Measurements from ENCODE around the gene RAB4A. TPM values are rescaled to one million over a fixed set of nuclear protein-coding genes. Genes with fewer than 3 reads are reported as not detected.

RAB4A gene
- total RNA-seq, 4 donors from 2014 or later = 31.5 to 49.2 (median 39.9) TPM

DNA sequence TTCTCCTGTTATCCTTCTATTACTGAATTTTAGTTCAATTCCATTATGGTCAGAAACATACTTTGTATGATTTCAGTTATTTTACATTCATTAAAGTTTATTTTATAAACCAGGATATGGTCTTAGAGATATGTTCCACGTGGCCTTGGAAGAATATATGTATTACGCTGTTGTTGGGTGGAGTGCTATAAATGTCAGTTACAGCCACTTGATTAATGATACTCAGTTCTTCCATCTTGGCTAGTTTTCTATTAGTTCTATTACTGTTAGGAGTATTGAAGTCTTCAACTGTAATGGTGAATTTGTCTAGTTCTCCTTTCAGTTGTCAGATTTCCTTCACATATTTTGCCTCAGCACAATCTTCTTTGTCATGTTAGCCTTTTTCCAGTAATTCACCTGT is 45.3 kb downstream of the RAB4A start:
- H3K36me3 ChIP-seq = no peaks in the 10 kb centered on the region
- TF ChIP-seq, protein P1, sequence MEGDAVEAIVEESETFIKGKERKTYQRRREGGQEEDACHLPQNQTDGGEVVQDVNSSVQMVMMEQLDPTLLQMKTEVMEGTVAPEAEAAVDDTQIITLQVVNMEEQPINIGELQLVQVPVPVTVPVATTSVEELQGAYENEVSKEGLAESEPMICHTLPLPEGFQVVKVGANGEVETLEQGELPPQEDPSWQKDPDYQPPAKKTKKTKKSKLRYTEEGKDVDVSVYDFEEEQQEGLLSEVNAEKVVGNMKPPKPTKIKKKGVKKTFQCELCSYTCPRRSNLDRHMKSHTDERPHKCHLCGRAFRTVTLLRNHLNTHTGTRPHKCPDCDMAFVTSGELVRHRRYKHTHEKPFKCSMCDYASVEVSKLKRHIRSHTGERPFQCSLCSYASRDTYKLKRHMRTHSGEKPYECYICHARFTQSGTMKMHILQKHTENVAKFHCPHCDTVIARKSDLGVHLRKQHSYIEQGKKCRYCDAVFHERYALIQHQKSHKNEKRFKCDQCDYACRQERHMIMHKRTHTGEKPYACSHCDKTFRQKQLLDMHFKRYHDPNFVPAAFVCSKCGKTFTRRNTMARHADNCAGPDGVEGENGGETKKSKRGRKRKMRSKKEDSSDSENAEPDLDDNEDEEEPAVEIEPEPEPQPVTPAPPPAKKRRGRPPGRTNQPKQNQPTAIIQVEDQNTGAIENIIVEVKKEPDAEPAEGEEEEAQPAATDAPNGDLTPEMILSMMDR (IDR thresholded peaks at IDR 0.05) = no peak
- no peak for TF ChIP-seq POLR2A (IDR thresholded peaks at IDR 0.05)
- intact Hi-C loops (cut with DNase I; ENCODE audit: low total_unique reads) = no loop called here
- no peak for DNase-seq
- no peak overlapping the region for H3K27ac ChIP-seq
- H3K9me3 ChIP-seq = no peaks in the 10 kb centered on the region
- H3K4me3 ChIP-seq = no peak overlapping the region
- H3K4me1 ChIP-seq = no peaks in the 10 kb centered on the region
- H3K27me3 ChIP-seq = no peaks in the 10 kb centered on the region

DNA sequence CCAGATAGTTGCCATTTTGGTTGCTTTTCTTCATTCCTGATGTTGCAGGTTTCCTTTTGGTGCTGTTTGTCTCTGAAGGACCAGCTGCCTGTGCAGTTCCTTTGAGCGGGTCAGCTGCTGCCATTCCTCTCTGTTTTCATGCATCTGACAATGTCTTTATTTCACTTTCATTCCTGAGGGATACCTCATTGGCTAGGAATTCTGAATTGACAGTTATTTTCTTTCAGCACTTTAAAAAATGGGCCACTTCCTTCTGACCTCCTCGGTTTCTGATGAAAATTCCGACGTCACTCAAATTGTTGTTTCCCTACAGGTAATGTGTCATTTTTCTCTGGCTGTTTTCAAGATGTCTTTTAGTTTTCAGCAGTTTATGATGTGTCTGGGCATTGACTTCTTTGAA is 47.1 kb downstream of the RAB4A start:
- Histone ChIP-seq H3K9me3 (no peaks in the 10 kb centered on the region), H3K27ac (no peak overlapping the region), H3K27me3 (no peaks in the 10 kb centered on the region), H3K4me1 (no peaks in the 10 kb centered on the region), H3K36me3 (no peaks in the 10 kb centered on the region), H3K4me3 (no peak overlapping the region)
- intact Hi-C loops (cut with DNase I; ENCODE audit: low total_unique reads) = no loop called here
- no peak for DNase-seq
- TF ChIP-seq POLR2A (IDR thresholded peaks at IDR 0.05) = no peak
- TF ChIP-seq, protein P1 (IDR thresholded peaks at IDR 0.05) = no peak

DNA sequence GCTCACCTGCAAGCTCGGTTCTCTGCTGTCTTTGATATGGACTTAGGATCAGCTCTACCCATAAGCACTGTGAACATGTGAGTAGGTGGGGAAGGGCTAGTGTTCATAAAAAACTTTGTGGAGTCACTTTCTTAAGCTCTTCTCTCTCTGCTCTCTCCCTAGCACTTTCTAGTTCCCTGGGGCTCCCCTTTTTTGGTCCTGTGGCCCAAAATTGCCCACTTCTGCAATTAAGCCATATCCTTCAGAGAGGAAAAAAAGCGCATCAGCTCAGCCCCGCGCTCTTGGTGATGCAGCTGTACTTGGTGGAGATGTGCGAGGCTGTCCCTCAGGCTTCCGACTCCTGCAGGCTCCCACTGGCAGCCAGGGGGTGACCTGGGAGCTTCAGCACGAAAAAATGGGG is 48.6 kb downstream of the RAB4A start:
- Histone ChIP-seq H3K27ac (no peak overlapping the region), H3K4me3 (no peak overlapping the region), H3K27me3 (no peaks in the 10 kb centered on the region), H3K4me1 (no peaks in the 10 kb centered on the region), H3K36me3 (no peaks in the 10 kb centered on the region), H3K9me3 (no peaks in the 10 kb centered on the region)
- TF ChIP-seq, protein P1 (IDR thresholded peaks at IDR 0.05) = no peak
- no peak for TF ChIP-seq POLR2A (IDR thresholded peaks at IDR 0.05)
- no peak for DNase-seq
- intact Hi-C loops (cut with DNase I; ENCODE audit: low total_unique reads) = no loop called here

DNA sequence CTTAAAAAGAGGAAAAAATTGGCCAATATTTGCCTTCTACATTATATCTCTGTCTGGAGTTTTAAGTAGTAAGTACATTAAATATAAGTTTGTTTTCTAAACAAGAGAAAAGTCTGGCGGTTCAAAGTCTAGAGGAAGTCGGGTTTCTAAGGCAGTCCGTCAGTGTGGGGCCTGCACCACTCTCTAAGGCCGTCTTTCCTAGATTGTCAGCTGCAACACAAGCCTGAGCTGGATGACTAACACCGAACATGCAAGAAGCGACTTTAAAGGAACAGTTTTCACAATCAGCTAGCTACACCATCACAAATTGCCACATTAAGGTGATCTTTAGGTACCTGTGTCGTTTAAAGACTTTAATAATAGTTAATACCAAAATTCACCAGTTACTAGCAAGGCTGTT is 52.3 kb downstream of the RAB4A start:
- Histone ChIP-seq H3K9me3 (no peaks in the 10 kb centered on the region), H3K4me3 (no peak overlapping the region), H3K27ac (no peak overlapping the region), H3K36me3 (no peaks in the 10 kb centered on the region), H3K4me1 (no peaks in the 10 kb centered on the region), H3K27me3 (no peaks in the 10 kb centered on the region)
- intact Hi-C loops (cut with DNase I; ENCODE audit: low total_unique reads) = no loop called here
- DNase-seq = no peak
- no peak for TF ChIP-seq POLR2A (IDR thresholded peaks at IDR 0.05)
- TF ChIP-seq, protein P1 (IDR thresholded peaks at IDR 0.05) = no peak

DNA sequence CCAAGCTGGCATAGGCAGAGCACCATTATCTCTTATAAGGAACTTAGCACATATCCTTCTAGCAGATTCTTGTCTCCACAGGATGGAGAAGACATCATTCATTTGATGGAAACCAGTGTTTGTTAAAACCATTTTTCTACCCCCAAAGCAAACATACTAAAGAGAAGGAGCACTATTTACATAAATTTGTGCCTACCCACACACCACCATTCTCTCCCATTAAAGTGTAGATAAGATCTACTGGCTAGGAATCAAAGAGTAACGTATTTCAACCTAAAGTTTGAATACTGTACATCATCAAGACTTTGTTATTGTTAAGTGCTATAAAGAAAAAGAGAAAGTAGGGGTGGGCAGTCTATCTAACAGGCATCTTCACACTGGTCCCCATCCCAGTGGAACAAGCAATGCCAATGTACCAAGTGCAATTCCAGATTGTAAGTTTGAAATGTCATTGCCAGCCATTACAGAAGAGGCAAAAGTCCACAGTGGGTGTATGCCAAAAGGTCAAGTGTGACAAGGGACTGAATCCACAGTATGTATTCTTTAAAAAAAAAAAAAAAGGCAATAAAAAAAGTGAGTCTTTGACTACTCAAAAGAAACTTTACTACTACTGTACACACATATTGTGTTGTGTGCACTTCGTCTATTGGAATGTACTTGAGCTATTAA is 53.1 kb downstream of the RAB4A start:
- intact Hi-C loops (cut with DNase I; ENCODE audit: low total_unique reads) = no loop called here
- TF ChIP-seq, protein P1 (IDR thresholded peaks at IDR 0.05) = no peak
- TF ChIP-seq POLR2A (IDR thresholded peaks at IDR 0.05) = no peak
- H3K36me3 ChIP-seq = no peaks in the 10 kb centered on the region
- no peaks in the 10 kb centered on the region for H3K4me1 ChIP-seq
- H3K27ac ChIP-seq = no peak overlapping the region
- H3K9me3 ChIP-seq = no peaks in the 10 kb centered on the region
- H3K4me3 ChIP-seq = no peak overlapping the region
- H3K27me3 ChIP-seq = no peaks in the 10 kb centered on the region
- DNase-seq = no peak

All from uterus (tissue), 4 donors.